Esophagus muscularis mucosa (tissue), 4 donors: ENCODE results near the gene IFNL2. TPM values are rescaled to one million over a fixed set of nuclear protein-coding genes. Genes with fewer than 3 reads are reported as not detected.
"Not testable (repeated sequence)": the region's sequence is repeated elsewhere in the genome, so short reads cannot be mapped to it uniquely, and the experiment has no call there.

Experiments
- DNase-seq: peaks from one replicate; pipeline ENCODE4 v3.0.0-alpha.2; 2017; ENCODE audit errors: extremely low spot score
- H3K27ac ChIP-seq, 4 donors: fragments of 200-600 bp; sonication (generic); replicated peaks in 1 of 4; 1 replicate in 3 of 4; 2 replicates in 1 of 4; pipeline ENCODE4 v1.5.1; 2016 to 2019; ENCODE audit warnings: mild to moderate bottlenecking in 1 of 4
- H3K27me3 ChIP-seq, 4 donors: fragments of 200-600 bp; sonication (generic); one replicate each; pipeline versions ENCODE4 v1.5.1 to v1.6.0; 2016 to 2019
- H3K36me3 ChIP-seq, 4 donors: fragments of 200-600 bp; sonication (generic); one replicate each; pipeline ENCODE4 v1.5.1; 2016 to 2019
- H3K4me1 ChIP-seq, 4 donors: fragments of 200-600 bp; sonication (generic); one replicate each; pipeline ENCODE4 v1.5.1; 2016 to 2019
- H3K4me3 ChIP-seq, 4 donors: fragments of 200-600 bp; sonication (generic); 1 replicate in 2 of 4; 2 replicates in 2 of 4; pipeline ENCODE4 v1.5.1; 2016 to 2019; ENCODE audit warnings: mild to moderate bottlenecking in 4 of 4, moderate library complexity in 1 of 4
- H3K9me3 ChIP-seq, 4 donors: fragments of 200-600 bp; sonication (generic); 1 replicate in 3 of 4; 2 replicates in 1 of 4; pipeline ENCODE4 v1.5.1; 2016 to 2019
- CTCF ChIP-seq, 3 experiments: fragments of 200-600 bp in 2 of 3; fragments of 450-650 bp in 1 of 3; sonication (generic) in 2 of 3; IDR thresholded peaks; one replicate each; pipeline ENCODE4 v1.5.1; 2017 to 2019; ENCODE audit warnings: antibody characterized with exemption in 3 of 3, mild to moderate bottlenecking in 2 of 3, moderate library complexity in 1 of 3
- EP300 ChIP-seq: sonication (generic); formaldehyde crosslinking; IDR thresholded peaks from one replicate; pipeline ENCODE4 v1.6.1; 2017; ENCODE audit warnings: antibody characterized with exemption
- POLR2A ChIP-seq: fragments of 450-650 bp; IDR thresholded peaks from one replicate; pipeline ENCODE4 v1.6.1; 2017; ENCODE audit warnings: antibody characterized with exemption, moderate library complexity, mild to moderate bottlenecking, low read depth
- POLR2AphosphoS5 ChIP-seq, 2 donors: sonication (generic); formaldehyde crosslinking; IDR thresholded peaks; one replicate each; pipeline ENCODE4 v1.6.1; 2017; ENCODE audit warnings: antibody characterized with exemption in 2 of 2
- WGBS: methylation state at CpG from one replicate; pipeline ENCODE4 v1.1.5; 2018; 5-methylcytosine and 5-hydroxymethylcytosine counted together
- intact Hi-C: fragments of 100-400 bp; cut with DNase I; formaldehyde crosslinking; loops from one replicate; pipeline ENCODE4 v1.15.1; 2023
- total RNA-seq, 4 donors: library from RNA; depleted of rRNA; stranded (reverse); fragments of >200 nt; gene quantifications; one replicate each; pipeline versions ENCODE4 v1.1.0 to v1.2.1, GENCODE V29; 2016

The IFNL2 gene
- total RNA-seq, 4 donors from 2014 or later = not detected

- Histone ChIP-seq H3K27ac (no peak overlapping the region), H3K36me3 (no peaks in the 10 kb centered on the region), H3K27me3 (peaks cover 3 to 85% (median 28%) of the 10 kb centered on the region in 4 donors), H3K4me3 (no peak overlapping the region), H3K4me1 (peaks cover 6 to 20% (median 18%) of the 10 kb centered on the region in 4 donors), H3K9me3 (no peaks in the 10 kb centered on the region)
- TF ChIP-seq EP300 (no peak), POLR2AphosphoS5 (IDR thresholded peaks at IDR 0.05) (no peak), CTCF (IDR thresholded peaks at IDR 0.05) (no peak), POLR2A (no peak)
- DNase-seq = no peak
- intact Hi-C loops = no loop called here
- WGBS = 95% methylated on average over 4 of the region's 4 CpGs
Measured at GRCh38 chr19:39262496-39262895, 5.7 kb upstream of the IFNL2 start.

- no peak for TF ChIP-seq POLR2AphosphoS5 (IDR thresholded peaks at IDR 0.05)
- no peak for TF ChIP-seq POLR2A
- TF ChIP-seq EP300 = no peak
- TF ChIP-seq CTCF (IDR thresholded peaks at IDR 0.05) = no peak
Measured at GRCh38 chr19:39263912-39264305, 4.3 kb upstream of the IFNL2 start.

GRCh38 chr19:39264306-39265290 lies 3.6 kb upstream of the IFNL2 start:
- Histone ChIP-seq H3K9me3 (no peaks in the 10 kb centered on the region), H3K4me1 (peaks cover 6 to 20% (median 18%) of the 10 kb centered on the region in 4 donors), H3K36me3 (no peaks in the 10 kb centered on the region), H3K27ac (no peak overlapping the region), H3K4me3 (no peak overlapping the region), H3K27me3 (peaks cover 3 to 75% (median 28%) of the 10 kb centered on the region in 4 donors)
- no CpG with 5 or more reads among the region's 102 CpGs for WGBS
- DNase-seq = no peak
- intact Hi-C loops = no loop called here
- TF ChIP-seq EP300 = no peak
- TF ChIP-seq CTCF (IDR thresholded peaks at IDR 0.05) = no peak

More at GRCh38 chr19:39263912-39264305, 4.3 kb upstream of the IFNL2 start:
- WGBS = 6% methylated on average over 3 of the region's 17 CpGs
- DNase-seq = no peak
- H3K4me3 ChIP-seq = no peak overlapping the region
- no peaks in the 10 kb centered on the region for H3K9me3 ChIP-seq
- H3K4me1 ChIP-seq = peaks cover 6 to 20% (median 18%) of the 10 kb centered on the region in 4 donors
- intact Hi-C loops = no loop called here
- H3K36me3 ChIP-seq = no peaks in the 10 kb centered on the region
- peaks cover 3 to 77% (median 28%) of the 10 kb centered on the region in 4 donors for H3K27me3 ChIP-seq
- H3K27ac ChIP-seq = no peak overlapping the region

GRCh38 chr19:39265321-39265916 lies 2.8 kb upstream of the IFNL2 start:
- 39% methylated on average over 20 of the region's 39 CpGs for WGBS
- TF ChIP-seq POLR2AphosphoS5 (IDR thresholded peaks at IDR 0.05) = no peak
- no peak for TF ChIP-seq POLR2A
- intact Hi-C loops = no loop called here
- H3K27ac ChIP-seq = no peak overlapping the region
- peaks cover 6 to 20% (median 18%) of the 10 kb centered on the region in 4 donors for H3K4me1 ChIP-seq
- no peak overlapping the region for H3K4me3 ChIP-seq
- DNase-seq = no peak
- no peaks in the 10 kb centered on the region for H3K36me3 ChIP-seq
- peaks cover 3 to 67% (median 28%) of the 10 kb centered on the region in 4 donors for H3K27me3 ChIP-seq
- no peaks in the 10 kb centered on the region for H3K9me3 ChIP-seq

- Histone ChIP-seq H3K27me3 (peaks cover 3 to 34% (median 17%) of the 10 kb centered on the region in 4 donors), H3K4me1 (peaks cover 6 to 20% (median 18%) of the 10 kb centered on the region in 4 donors)
- intact Hi-C loops, H3K4me3 ChIP-seq, H3K36me3 ChIP-seq, H3K27ac ChIP-seq, DNase-seq, H3K9me3 ChIP-seq: not testable (repeated sequence)
- WGBS = 75% methylated on average over 6 of the region's 10 CpGs
Measured at GRCh38 chr19:39268531-39269223, 481 bp downstream of the IFNL2 start.

GRCh38 chr19:39269369-39269768 lies 1.2 kb downstream of the IFNL2 start:
- H3K27ac ChIP-seq, intact Hi-C loops, DNase-seq, H3K4me3 ChIP-seq, H3K9me3 ChIP-seq, H3K36me3 ChIP-seq: not testable (repeated sequence)
- peaks cover 6 to 13% (median 12%) of the 10 kb centered on the region in 4 donors for H3K4me1 ChIP-seq
- WGBS = 85% methylated on average over 4 of the region's 10 CpGs
- H3K27me3 ChIP-seq = peaks cover 0 to 28% (median 10%) of the 10 kb centered on the region in 4 donors
